ENCODE results near the gene MINAR2.

Gene MINAR2

DNA sequence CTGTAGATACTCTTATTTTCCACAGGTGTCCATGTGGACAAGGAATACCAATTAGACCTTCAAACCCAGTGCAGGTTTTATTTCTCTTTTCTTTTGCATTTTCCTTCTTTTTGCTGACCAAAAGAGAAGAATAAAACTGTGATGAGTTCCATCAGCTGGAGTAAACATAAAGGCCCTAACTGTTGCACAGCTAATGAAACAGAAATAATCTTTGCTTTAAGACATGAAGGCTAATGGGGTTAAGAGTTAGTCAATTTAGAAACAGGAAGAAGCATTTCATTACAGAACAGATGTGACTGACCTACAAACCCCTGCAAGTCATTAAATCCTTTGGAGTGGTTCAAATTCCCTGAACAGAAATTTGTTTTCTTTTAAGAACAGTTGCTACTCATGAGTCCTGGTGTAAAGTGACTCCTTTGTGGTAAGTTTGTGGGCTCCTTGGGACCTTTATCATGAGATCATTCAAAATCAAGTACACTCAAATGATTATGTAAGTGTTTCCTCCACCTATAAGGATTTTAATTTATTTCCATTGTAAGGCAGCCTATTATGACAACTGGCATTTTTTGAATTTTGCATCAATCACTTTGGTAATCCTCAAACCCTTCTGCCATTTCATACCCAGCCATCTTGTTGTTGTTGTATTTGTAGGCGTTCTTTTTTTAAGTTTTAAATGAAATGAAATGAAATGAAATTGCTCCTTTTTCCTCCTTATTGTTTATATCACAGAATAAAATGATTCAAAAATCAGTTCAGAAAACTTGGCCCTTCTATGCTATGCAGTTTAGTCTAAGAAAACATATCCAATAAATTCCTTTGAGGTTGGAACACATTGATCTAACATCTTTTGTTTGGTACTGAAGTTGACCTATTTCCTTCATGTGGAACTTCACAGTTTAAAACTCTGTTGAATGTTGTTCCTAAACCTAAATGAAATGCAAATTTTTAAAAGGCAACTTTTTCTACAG is 1.3 kb downstream of the MINAR2 start:
- H3K4me3 ChIP-seq (ENCODE audit: low read length) = no peak overlapping the region
- TF ChIP-seq, protein P1, sequence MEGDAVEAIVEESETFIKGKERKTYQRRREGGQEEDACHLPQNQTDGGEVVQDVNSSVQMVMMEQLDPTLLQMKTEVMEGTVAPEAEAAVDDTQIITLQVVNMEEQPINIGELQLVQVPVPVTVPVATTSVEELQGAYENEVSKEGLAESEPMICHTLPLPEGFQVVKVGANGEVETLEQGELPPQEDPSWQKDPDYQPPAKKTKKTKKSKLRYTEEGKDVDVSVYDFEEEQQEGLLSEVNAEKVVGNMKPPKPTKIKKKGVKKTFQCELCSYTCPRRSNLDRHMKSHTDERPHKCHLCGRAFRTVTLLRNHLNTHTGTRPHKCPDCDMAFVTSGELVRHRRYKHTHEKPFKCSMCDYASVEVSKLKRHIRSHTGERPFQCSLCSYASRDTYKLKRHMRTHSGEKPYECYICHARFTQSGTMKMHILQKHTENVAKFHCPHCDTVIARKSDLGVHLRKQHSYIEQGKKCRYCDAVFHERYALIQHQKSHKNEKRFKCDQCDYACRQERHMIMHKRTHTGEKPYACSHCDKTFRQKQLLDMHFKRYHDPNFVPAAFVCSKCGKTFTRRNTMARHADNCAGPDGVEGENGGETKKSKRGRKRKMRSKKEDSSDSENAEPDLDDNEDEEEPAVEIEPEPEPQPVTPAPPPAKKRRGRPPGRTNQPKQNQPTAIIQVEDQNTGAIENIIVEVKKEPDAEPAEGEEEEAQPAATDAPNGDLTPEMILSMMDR (IDR thresholded peaks at IDR 0.05; ENCODE audit: insufficient read depth, low read depth, low read length, missing control alignments) = no peak
- DNase-seq (ENCODE audit: low read depth) = no peak

DNA sequence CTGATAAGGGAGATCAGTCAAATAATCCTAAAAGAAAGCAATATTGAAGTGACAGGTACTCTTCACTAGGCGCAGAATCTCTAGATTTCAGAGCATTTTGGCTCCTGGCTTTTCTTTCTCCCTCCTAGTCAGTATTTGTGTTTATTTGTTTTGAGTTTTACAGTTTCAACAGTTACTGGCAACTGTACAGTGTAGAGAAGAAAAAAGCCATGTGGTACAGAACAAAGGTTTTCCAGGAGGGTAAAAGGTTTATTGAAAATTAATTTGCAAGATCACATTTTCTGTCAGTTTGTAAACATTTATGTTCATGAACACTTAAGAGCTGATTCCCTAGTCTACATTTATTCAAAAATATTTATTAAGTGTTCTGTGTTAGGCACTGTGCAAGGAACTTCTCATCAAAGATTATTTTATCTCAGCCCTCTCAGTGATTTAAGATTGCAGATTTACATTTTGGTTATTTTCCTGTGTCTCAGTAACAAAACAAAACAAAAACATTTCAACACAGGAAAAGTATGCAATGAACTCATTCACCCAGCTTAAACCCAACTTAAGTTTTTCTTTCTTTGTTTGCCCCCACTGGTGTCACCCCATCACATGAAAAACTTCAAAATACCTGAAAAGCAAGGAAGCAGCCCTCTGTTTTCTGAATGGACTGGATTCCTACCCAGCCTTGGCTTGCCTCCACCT is 12.9 kb downstream of the MINAR2 start:
- no peak for DNase-seq (ENCODE audit: low read depth)
- no peak overlapping the region for H3K4me3 ChIP-seq (ENCODE audit: low read length)
- TF ChIP-seq, protein P1 (IDR thresholded peaks at IDR 0.05; ENCODE audit: insufficient read depth, low read depth, low read length, missing control alignments) = no peak

DNA sequence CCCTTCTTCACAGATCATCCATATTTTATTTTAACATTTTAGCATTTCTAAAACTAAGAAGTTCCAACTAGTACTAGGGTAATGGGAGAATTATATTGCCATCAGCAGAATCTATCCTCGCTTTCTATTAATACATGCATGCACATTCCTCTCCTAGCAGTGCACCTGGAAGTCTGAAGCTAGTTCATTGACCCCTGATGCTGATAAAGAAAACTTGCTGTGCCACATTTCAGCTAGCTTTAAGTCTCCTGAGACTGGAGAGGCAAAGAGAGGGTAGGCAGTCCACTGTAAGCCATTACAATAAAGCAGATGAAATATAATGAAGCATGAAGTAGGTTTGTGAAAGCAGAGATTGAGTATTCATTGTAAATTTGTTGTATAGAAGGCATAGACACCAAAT is 15.8 kb downstream of the MINAR2 start:
- TF ChIP-seq, protein P1 (IDR thresholded peaks at IDR 0.05; ENCODE audit: insufficient read depth, low read depth, low read length, missing control alignments) = no peak

DNA sequence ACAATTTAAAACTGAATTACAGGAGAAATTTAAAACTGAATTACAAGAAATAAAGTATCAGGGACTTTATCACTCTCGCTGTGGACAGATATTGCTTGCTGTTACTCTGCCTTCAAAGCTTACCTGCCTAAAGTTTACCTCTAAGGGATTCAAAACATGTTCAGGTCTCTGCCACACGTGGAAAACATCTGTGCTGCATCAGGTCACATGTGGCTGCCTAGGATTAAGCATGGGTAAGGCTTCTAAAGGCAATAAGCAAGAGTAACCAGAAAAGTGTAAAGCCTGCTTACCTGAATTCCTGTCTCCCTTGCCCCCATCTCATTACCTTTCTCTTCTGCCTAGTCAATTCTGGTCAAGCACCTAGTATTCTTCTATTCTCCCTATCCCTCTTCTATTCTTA is 18.9 kb downstream of the MINAR2 start:
- DNase-seq (ENCODE audit: low read depth) = no peak
- TF ChIP-seq, protein P1 (IDR thresholded peaks at IDR 0.05; ENCODE audit: insufficient read depth, low read depth, low read length, missing control alignments) = no peak
- H3K4me3 ChIP-seq (ENCODE audit: low read length) = no peak overlapping the region

More for the DNA sequence above, 15.8 kb downstream of the MINAR2 start:
- H3K4me3 ChIP-seq (ENCODE audit: low read length) = no peak overlapping the region
- DNase-seq (ENCODE audit: low read depth) = no peak

DNA sequence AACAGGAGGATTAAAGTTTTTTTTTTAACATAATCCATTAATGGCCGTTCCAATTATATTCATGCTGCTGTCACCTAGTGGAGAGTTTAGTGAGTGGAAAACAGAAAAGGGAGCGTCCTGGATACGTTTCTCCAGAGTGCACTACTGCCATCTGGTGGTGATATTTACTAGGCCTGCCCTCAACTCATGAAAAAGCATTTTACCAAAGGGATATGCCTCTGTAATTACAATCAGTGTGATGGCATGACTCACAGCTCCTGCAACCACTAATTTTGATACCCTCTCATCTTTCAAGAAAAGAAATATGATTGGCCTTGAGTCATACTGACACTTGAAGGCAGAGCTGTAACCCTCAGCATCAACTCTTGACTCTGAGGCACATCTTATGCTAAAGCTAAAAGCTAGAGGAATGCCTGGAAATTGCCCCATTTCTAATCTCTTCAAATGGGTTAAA is 20.1 kb downstream of the MINAR2 start:
- DNase-seq (ENCODE audit: low read depth) = peak; percentile 93
- TF ChIP-seq, protein P1 (IDR thresholded peaks at IDR 0.05; ENCODE audit: insufficient read depth, low read depth, low read length, missing control alignments) = peak; percentile 99
- no peak overlapping the region for H3K4me3 ChIP-seq (ENCODE audit: low read length)

DNA sequence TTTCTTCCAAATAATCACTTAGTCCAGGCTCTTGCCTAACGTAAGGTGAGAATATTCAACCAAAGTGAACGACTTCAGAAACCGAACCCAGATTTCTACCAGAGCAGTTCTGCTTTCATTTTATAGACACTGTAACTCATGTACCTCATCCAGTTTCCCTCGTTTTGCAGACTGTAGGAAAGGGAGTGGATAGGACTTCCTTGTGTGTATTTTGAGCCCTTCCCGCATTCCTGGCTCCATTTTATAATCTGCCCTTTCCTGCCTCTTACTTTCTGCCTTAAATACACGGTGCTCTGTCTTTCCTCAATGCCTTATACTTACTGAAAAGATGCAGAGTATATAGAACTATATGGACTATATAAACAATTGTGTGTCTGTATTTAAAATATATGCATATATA is 20.8 kb downstream of the MINAR2 start:
- no peak overlapping the region for H3K4me3 ChIP-seq (ENCODE audit: low read length)
- TF ChIP-seq, protein P1 (IDR thresholded peaks at IDR 0.05; ENCODE audit: insufficient read depth, low read depth, low read length, missing control alignments) = no peak
- DNase-seq (ENCODE audit: low read depth) = no peak
